Tibial artery (tissue), 4 donors: ENCODE measurements around the gene XRCC6.

ENCODE experiments used
- DNase-seq, 2 donors: peaks; one replicate each; pipeline ENCODE4 v3.0.0-alpha.2; 2019
- H3K27ac ChIP-seq, 2 donors: fragments of 200-600 bp; sonication (generic) in 1 of 2; 1 replicate in 1 of 2; 2 replicates in 1 of 2; pipeline ENCODE4 v1.5.1; 2018 to 2019; ENCODE audit warnings: mild to moderate bottlenecking in 1 of 2
- H3K27me3 ChIP-seq, 2 donors: fragments of 200-600 bp; sonication (generic) in 1 of 2; one replicate each; pipeline versions ENCODE4 v1.5.1 to v1.6.0; 2016 to 2019
- H3K36me3 ChIP-seq, 3 donors: fragments of 200-600 bp; sonication (generic) in 2 of 3; one replicate each; pipeline ENCODE4 v1.5.1; 2016 to 2019; ENCODE audit warnings: mild to moderate bottlenecking in 2 of 3
- H3K4me1 ChIP-seq, 4 donors: fragments of 200-600 bp; sonication (generic) in 2 of 4; 1 replicate in 3 of 4; 2 replicates in 1 of 4; pipeline ENCODE4 v1.5.1; 2016 to 2019
- H3K4me3 ChIP-seq, 2 donors: fragments of 200-600 bp; sonication (generic) in 1 of 2; 1 replicate in 1 of 2; 2 replicates in 1 of 2; pipeline ENCODE4 v1.5.1; 2018 to 2019; ENCODE audit warnings: mild to moderate bottlenecking in 2 of 2
- H3K9me3 ChIP-seq, 3 donors: fragments of 200-600 bp; sonication (generic) in 1 of 3; one replicate each; pipeline ENCODE4 v1.5.1; 2016 to 2019
- intact Hi-C: fragments of 100-400 bp; cut with DNase I; formaldehyde crosslinking; loops from one replicate; pipeline ENCODE4 v1.15.0; 2023; ENCODE audit warnings: low total_unique reads
- TF ChIP-seq, protein P1 (sequence below), 2 experiments: fragments of 200-600 bp in 1 of 2; fragments of 450-650 bp in 1 of 2; IDR thresholded peaks; one replicate each; pipeline ENCODE4 v1.5.1; 2017 to 2019; ENCODE audit warnings: antibody characterized with exemption in 2 of 2, mild to moderate bottlenecking in 1 of 2, moderate library complexity in 1 of 2

XRCC6 gene

DNA sequence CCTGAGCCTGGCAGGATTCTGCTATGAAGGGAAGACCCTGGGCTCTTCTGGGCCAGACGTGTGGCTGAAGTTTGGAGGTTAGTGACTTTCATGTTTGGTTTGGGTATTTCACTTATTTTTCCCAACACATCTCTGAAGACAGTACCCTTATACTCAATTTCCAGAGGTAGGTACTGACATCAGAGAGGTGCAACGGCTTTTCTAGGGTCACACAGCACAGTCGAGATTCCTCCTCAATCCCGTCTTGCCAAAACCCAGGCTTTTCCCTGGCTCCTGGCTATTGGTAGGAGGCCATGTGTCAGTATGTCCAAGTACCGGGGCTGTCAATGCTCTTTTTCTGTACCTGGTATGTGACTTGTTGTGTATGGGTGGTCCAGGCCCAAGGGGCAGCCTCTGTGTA is 25.4 kb upstream of the XRCC6 start:
- intact Hi-C loops, result loop anchor here (5.0 kb wide), 1 partner anchor 43 kb away; no protein-coding TSS in a partner anchor
- H3K9me3 ChIP-seq, result no peaks in the 10 kb centered on the region
- H3K27ac ChIP-seq, result no peak overlapping the region

DNA sequence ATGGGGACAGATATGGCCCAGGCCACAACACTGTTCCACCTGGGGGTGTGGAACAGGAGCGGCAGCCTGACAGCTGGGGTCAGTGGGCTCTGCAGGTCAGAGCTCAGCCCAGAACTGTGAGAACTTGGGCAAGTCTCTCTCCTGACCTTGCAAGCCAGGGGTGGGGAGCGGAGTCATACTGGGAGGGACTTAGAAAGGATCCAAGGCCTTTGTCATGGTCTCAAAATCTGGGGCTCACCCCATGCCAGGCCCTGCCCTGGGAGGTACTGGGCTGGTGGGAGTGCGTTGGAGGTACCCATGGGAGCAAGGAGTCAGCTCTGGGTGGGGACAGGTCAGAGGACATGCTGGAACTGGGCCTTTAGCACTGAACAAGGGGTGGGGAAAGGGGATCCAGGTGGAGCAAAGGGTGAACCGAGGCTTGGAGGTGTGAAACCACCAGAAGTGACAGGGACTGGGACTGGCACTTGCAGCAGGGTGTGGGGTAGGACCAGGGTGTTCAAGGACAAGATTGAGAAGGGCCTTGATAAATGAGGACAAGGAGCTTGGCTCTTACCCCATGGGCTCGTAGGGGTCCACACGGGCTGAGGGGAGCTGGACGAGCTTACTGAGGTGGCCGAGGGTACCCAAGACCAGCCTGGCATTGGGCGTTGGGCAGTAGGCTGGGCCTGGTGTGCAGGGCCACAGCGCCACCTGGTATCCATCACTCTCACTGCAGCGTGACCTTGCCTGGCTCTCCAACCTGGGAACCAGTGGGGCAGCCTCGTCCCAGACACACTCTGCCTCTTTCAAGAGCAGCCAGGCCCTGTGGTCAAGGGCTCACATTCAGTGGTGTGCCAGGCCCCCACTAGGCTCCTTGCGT is 24.1 kb upstream of the XRCC6 start:
- Histone ChIP-seq H3K36me3 (peaks cover 6 to 25% (median 17%) of the 10 kb centered on the region in 3 donors), H3K4me1 (no peaks in the 10 kb centered on the region), H3K9me3 (no peaks in the 10 kb centered on the region), H3K27ac (no peak overlapping the region), H3K27me3 (no peaks in the 10 kb centered on the region), H3K4me3 (no peak overlapping the region)
- intact Hi-C loops, result loop anchor here (5.0 kb wide), 1 partner anchor 45 kb away; no protein-coding TSS in a partner anchor
- peak; percentile 41 to 74 for DNase-seq
- TF ChIP-seq, protein P1, sequence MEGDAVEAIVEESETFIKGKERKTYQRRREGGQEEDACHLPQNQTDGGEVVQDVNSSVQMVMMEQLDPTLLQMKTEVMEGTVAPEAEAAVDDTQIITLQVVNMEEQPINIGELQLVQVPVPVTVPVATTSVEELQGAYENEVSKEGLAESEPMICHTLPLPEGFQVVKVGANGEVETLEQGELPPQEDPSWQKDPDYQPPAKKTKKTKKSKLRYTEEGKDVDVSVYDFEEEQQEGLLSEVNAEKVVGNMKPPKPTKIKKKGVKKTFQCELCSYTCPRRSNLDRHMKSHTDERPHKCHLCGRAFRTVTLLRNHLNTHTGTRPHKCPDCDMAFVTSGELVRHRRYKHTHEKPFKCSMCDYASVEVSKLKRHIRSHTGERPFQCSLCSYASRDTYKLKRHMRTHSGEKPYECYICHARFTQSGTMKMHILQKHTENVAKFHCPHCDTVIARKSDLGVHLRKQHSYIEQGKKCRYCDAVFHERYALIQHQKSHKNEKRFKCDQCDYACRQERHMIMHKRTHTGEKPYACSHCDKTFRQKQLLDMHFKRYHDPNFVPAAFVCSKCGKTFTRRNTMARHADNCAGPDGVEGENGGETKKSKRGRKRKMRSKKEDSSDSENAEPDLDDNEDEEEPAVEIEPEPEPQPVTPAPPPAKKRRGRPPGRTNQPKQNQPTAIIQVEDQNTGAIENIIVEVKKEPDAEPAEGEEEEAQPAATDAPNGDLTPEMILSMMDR (IDR thresholded peaks at IDR 0.05), result peak; percentile 72 to 87

More for the DNA sequence above, 25.4 kb upstream of the XRCC6 start:
- Histone ChIP-seq H3K36me3 (peaks cover 0 to 12% (median 10%) of the 10 kb centered on the region in 3 donors), H3K27me3 (no peaks in the 10 kb centered on the region), H3K4me3 (no peak overlapping the region), H3K4me1 (no peaks in the 10 kb centered on the region)
- DNase-seq, result no peak
- TF ChIP-seq, protein P1 (IDR thresholded peaks at IDR 0.05), result no peak

DNA sequence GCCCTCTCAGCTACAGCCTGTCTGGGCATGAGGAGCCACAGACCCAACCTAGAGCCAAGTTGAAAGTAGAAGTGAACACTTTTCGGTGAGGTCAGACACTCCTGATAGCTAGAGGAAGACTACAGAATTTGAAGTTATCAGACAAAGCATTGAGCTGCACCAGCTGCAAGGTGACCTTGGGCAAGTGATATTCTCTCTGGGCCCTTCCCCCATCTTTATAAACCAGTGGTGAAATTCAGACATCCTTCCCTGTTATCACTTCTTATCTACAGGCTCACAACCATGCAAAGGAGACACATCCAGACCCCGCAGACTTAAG is 23.5 kb upstream of the XRCC6 start:
- DNase-seq, result no peak
- H3K27me3 ChIP-seq, result no peaks in the 10 kb centered on the region
- no peak overlapping the region for H3K4me3 ChIP-seq
- no peaks in the 10 kb centered on the region for H3K9me3 ChIP-seq
- H3K36me3 ChIP-seq, result peaks cover 9 to 31% (median 23%) of the 10 kb centered on the region in 3 donors
- intact Hi-C loops, result loop anchor here (5.0 kb wide), 1 partner anchor 45 kb away; no protein-coding TSS in a partner anchor
- TF ChIP-seq, protein P1 (IDR thresholded peaks at IDR 0.05), result no peak
- no peaks in the 10 kb centered on the region for H3K4me1 ChIP-seq
- H3K27ac ChIP-seq, result no peak overlapping the region

DNA sequence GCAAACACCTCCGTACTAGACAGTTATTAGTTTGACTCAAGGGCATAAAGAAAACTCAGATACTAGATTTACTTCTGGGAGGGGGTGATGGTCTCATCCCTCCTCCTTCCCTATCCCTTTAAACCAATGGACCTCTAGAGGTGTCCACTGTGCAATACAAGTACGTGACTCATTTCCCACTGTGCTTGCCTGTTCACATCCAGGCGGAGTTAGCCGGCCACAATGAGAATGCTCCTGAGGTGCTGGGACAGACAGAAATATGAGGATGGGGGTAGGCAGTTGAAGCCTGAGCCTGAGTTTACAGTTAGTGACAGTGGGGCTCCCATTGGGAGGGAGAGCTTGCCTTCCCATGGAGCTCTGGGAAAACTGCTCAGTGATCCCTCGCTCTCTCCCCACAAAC is 23.0 kb upstream of the XRCC6 start:
- no peak overlapping the region for H3K4me3 ChIP-seq
- no peak overlapping the region for H3K27ac ChIP-seq
- DNase-seq, result no peak
- H3K4me1 ChIP-seq, result no peaks in the 10 kb centered on the region
- no peaks in the 10 kb centered on the region for H3K9me3 ChIP-seq
- TF ChIP-seq, protein P1 (IDR thresholded peaks at IDR 0.05), result no peak
- no peaks in the 10 kb centered on the region for H3K27me3 ChIP-seq
- intact Hi-C loops, result loop anchor here (5.0 kb wide), 1 partner anchor 46 kb away; no protein-coding TSS in a partner anchor
- peaks cover 9 to 36% (median 27%) of the 10 kb centered on the region in 3 donors for H3K36me3 ChIP-seq

DNA sequence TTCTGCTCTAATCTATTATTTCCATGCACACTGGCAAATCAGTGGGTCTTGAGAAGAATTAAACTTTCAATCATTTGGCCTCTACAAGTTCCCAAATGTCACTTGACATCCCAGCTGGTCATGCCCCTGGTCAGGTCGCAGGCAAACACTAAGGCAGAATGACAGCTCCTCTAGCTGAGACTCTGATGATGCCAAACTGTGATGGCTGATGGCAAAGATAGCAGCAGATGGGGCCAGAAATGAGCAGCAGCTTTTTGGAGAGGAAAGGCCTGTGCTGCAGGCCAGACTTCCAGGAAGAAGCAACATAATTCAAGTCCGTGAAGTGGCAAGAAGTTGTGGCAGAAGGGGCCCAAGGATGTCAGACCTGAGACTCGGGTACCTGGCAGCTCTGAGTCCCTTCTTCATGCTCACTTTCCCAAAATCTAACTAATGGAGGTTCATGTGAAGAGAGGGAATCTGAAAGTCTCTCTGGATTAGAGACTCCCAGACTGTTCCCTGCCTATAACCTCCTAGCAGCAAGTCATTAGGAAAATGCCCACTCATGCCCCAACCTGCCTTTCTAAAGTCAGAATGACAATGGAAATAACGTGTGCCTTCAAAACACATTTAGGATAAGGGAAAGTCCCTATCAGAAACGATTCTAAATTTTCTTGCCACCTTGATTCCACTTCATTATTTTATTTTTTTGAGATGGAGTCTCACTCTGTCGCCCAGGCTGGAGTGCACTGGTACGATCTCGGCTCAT is 22.0 kb upstream of the XRCC6 start:
- no peak for DNase-seq
- no peaks in the 10 kb centered on the region for H3K27me3 ChIP-seq
- H3K27ac ChIP-seq, result no peak overlapping the region
- TF ChIP-seq, protein P1 (IDR thresholded peaks at IDR 0.05), result no peak
- H3K4me3 ChIP-seq, result no peak overlapping the region
- no peaks in the 10 kb centered on the region for H3K9me3 ChIP-seq
- intact Hi-C loops, result loop anchor here (5.0 kb wide), 1 partner anchor 47 kb away; no protein-coding TSS in a partner anchor
- no peaks in the 10 kb centered on the region for H3K4me1 ChIP-seq
- peaks cover 9 to 43% (median 30%) of the 10 kb centered on the region in 3 donors for H3K36me3 ChIP-seq
